Sciatic nerve (tissue), 2 donors: ENCODE data around the gene DAZAP2. TPM values are rescaled to one million over a fixed set of nuclear protein-coding genes. Genes with fewer than 3 reads are reported as not detected.
"Not testable (repeated sequence)": the region's sequence is repeated elsewhere in the genome, so short reads cannot be mapped to it uniquely, and the experiment has no call there.

ENCODE experiments used
- ATAC-seq: fragments of 200-7000 bp; cut with Tn5 transposase; one replicate; pipeline ENCODE4 v1.9.1; 2020; ENCODE audit warnings: mild to moderate bottlenecking, moderate library complexity
- DNase-seq: peaks from one replicate; pipeline ENCODE4 v3.0.0-alpha.2; 2020; ENCODE audit warnings: low spot score
- intact Hi-C: fragments of 100-400 bp; cut with DNase I; formaldehyde crosslinking; loops from one replicate; pipeline ENCODE4 v1.14.2; 2022
- total RNA-seq: library from RNA; stranded (reverse); fragmentation: NEBNext Ultra II Directional; extraction: Animal tissue kit (Norgen Biotek cat#: 25700); gene quantifications from one replicate; pipeline ENCODE4 v1.2.1, GENCODE V29; 2021
- donor health status: DM: no; HTN: no; CAD: no.
- donor health status: DM: no; HTN: no; CAD: no.

The DAZAP2 gene
- total RNA-seq, 1 donor from 2014 or later, result 175 TPM

GRCh38 chr12:51214895-51215294, 23.7 kb upstream of the DAZAP2 start:
- no peak for DNase-seq

GRCh38 chr12:51216642-51217041, 22.0 kb upstream of the DAZAP2 start:
- DNase-seq (no peak), ATAC-seq (peak; percentile 9)
- intact Hi-C loops, result no loop called here

More at GRCh38 chr12:51214895-51215294, 23.7 kb upstream of the DAZAP2 start:
- intact Hi-C loops, result no loop called here
- no peak for ATAC-seq

- peak; percentile 79 for DNase-seq
These were observed 21.3 kb upstream of the DAZAP2 start for GRCh38 chr12:51217133-51217967.

GRCh38 chr12:51217968-51218606, 20.5 kb upstream of the DAZAP2 start, which contains the start of gene POU6F1:
POU6F1 (minus strand) TSS chr12:51218062; CDS start chr12:51206836, 11,226 bp downstream.
- DNase-seq (peak; percentile 81), ATAC-seq (peak; percentile 95)
- intact Hi-C loops, result no loop called here

More at GRCh38 chr12:51217133-51217967, 21.3 kb upstream of the DAZAP2 start:
- intact Hi-C loops, result no loop called here
- peak; percentile 56 for ATAC-seq

- ATAC-seq (peak; percentile 24), DNase-seq (no peak)
- intact Hi-C loops, result no loop called here
These were observed 19.9 kb upstream of the DAZAP2 start for GRCh38 chr12:51218607-51219161.

- DNase-seq (no peak), ATAC-seq (no peak)
- intact Hi-C loops, result no loop called here
These were observed 19.3 kb upstream of the DAZAP2 start for GRCh38 chr12:51219322-51219721.

GRCh38 chr12:51219857-51220256, 18.8 kb upstream of the DAZAP2 start:
- ATAC-seq, intact Hi-C loops, DNase-seq: not testable (repeated sequence)

- DNase-seq, result no peak
- intact Hi-C loops, result no loop called here
- ATAC-seq, result no peak
These were observed 16.2 kb upstream of the DAZAP2 start for GRCh38 chr12:51222461-51222860.

- intact Hi-C loops, result no loop called here
- DNase-seq, result no peak
- ATAC-seq, result no peak
These were observed 14.0 kb upstream of the DAZAP2 start for GRCh38 chr12:51224625-51225024.

GRCh38 chr12:51225234-51225633, 13.4 kb upstream of the DAZAP2 start:
- ATAC-seq (no peak), DNase-seq (no peak)
- intact Hi-C loops, result no loop called here

GRCh38 chr12:51225771-51226170, 12.9 kb upstream of the DAZAP2 start:
- DNase-seq (no peak), ATAC-seq (no peak)
- intact Hi-C loops, result no loop called here

GRCh38 chr12:51227112-51227511, 11.5 kb upstream of the DAZAP2 start:
- intact Hi-C loops, DNase-seq, ATAC-seq: not testable (repeated sequence)

GRCh38 chr12:51227962-51228361, 10.7 kb upstream of the DAZAP2 start:
- intact Hi-C loops, result no loop called here
- DNase-seq, result no peak

GRCh38 chr12:51229116-51229809, 9.4 kb upstream of the DAZAP2 start:
- intact Hi-C loops, result no loop called here
- DNase-seq (no peak), ATAC-seq (no peak)

More at GRCh38 chr12:51227962-51228361, 10.7 kb upstream of the DAZAP2 start:
- no peak for ATAC-seq

- ATAC-seq (no peak), DNase-seq (no peak)
- intact Hi-C loops, result no loop called here
These were observed 6.0 kb upstream of the DAZAP2 start for GRCh38 chr12:51232642-51233041.

GRCh38 chr12:51234530-51234929, 4.1 kb upstream of the DAZAP2 start:
- DNase-seq (no peak), ATAC-seq (no peak)
- intact Hi-C loops, result no loop called here

- ATAC-seq, result no peak
- intact Hi-C loops, result no loop called here
- DNase-seq, result no peak
These were observed 553 bp upstream of the DAZAP2 start for GRCh38 chr12:51238037-51238509.

GRCh38 chr12:51240971-51241370, 2.3 kb downstream of the DAZAP2 start:
- no peak for DNase-seq
- intact Hi-C loops, result no loop called here
- no peak for ATAC-seq

GRCh38 chr12:51242120-51242519, 3.5 kb downstream of the DAZAP2 start:
- no peak for ATAC-seq
- no peak for DNase-seq
- intact Hi-C loops, result no loop called here
